Hepatocyte (in vitro differentiated cells): ENCODE results near the gene ZDHHC13. TPM values are rescaled to one million over a fixed set of nuclear protein-coding genes. Genes with fewer than 3 reads are reported as not detected.

Experiments
- DNase-seq: peaks from one replicate; pipeline ENCODE4 v3.0.0-alpha.2; 2016; ENCODE audit warnings: low spot score
- H2AFZ ChIP-seq: fragments of 200-600 bp; sonication (generic); 2 replicates; pipeline ENCODE4 v1.6.0; 2016; ENCODE audit warnings: antibody characterized with exemption, mild to moderate bottlenecking
- H3K27ac ChIP-seq: fragments of 200-600 bp; sonication (generic); 2 replicates; pipeline ENCODE4 v1.5.1; 2016; ENCODE audit warnings: mild to moderate bottlenecking
- H3K27me3 ChIP-seq: fragments of 200-600 bp; sonication (generic); 2 replicates; pipeline ENCODE4 v1.6.1; 2016
- H3K36me3 ChIP-seq: fragments of 200-600 bp; sonication (generic); replicated peaks from 2 replicates; pipeline ENCODE4 v1.5.1; 2016; ENCODE audit warnings: low read depth; ENCODE audit not compliant: insufficient read depth
- H3K4me1 ChIP-seq: fragments of 200-600 bp; sonication (generic); 2 replicates; pipeline ENCODE4 v1.5.1; 2016; ENCODE audit warnings: mild to moderate bottlenecking, moderate library complexity; ENCODE audit not compliant: insufficient read depth
- H3K4me2 ChIP-seq: fragments of 200-600 bp; sonication (generic); 2 replicates; pipeline ENCODE4 v1.6.0; 2016
- H3K4me3 ChIP-seq: fragments of 200-600 bp; sonication (generic); 2 replicates; pipeline ENCODE4 v1.5.1; 2016; ENCODE audit warnings: mild to moderate bottlenecking
- H3K79me2 ChIP-seq: fragments of 200-600 bp; sonication (generic); 2 replicates; pipeline ENCODE4 v1.6.0; 2017; ENCODE audit warnings: mild to moderate bottlenecking
- H3K9me2 ChIP-seq: fragments of 200-600 bp; sonication (generic); replicated peaks from 2 replicates; pipeline ENCODE4 v1.6.0; 2017; ENCODE audit warnings: mild to moderate bottlenecking; ENCODE audit not compliant: insufficient read depth
- H3K9me3 ChIP-seq: fragments of 200-600 bp; sonication (generic); 2 replicates; pipeline ENCODE4 v1.5.1; 2016; ENCODE audit warnings: low read depth, mild to moderate bottlenecking
- H4K20me1 ChIP-seq: fragments of 200-600 bp; sonication (generic); 2 replicates; pipeline ENCODE4 v1.6.0; 2016; ENCODE audit warnings: mild to moderate bottlenecking; ENCODE audit not compliant: insufficient read depth, poor library complexity, severe bottlenecking
- EZH2 ChIP-seq: fragments of 200-600 bp; sonication (generic); IDR thresholded peaks from 2 replicates; pipeline ENCODE4 v1.6.1; 2016; ENCODE audit warnings: antibody characterized with exemption, mild to moderate bottlenecking, borderline replicate concordance
- EZH2phosphoT487 ChIP-seq: fragments of 200-600 bp; sonication (generic); IDR thresholded peaks from one replicate; pipeline ENCODE4 v1.6.1; 2018; ENCODE audit warnings: antibody characterized with exemption, mild to moderate bottlenecking, low read depth, moderate library complexity; ENCODE audit not compliant: unreplicated experiment, severe bottlenecking
- WGBS: methylation state at CpG from one replicate; pipeline ENCODE4 v1.1.6; 2016; ENCODE audit warnings: low lambda C conversion rate; ENCODE audit errors: missing lambda C conversion rate; 5-methylcytosine and 5-hydroxymethylcytosine counted together
- polyA plus RNA-seq: library from polyadenylated mRNA; unstranded; fragments of >200 nt; fragmentation: Nextera tagmentation; extraction: Ambion mirVana; gene quantifications from 2 replicates; pipeline ENCODE4 v1.2.1, GENCODE V29; 2016
- total RNA-seq: library from RNA; depleted of rRNA; stranded (reverse); fragments of >200 nt; gene quantifications from 2 replicates; pipeline ENCODE4 v1.2.3, GENCODE V29; 2014
- TF ChIP-seq, protein P1 (sequence below): fragments of 200-600 bp; sonication (generic); IDR thresholded peaks from 2 replicates; pipeline ENCODE4 v1.5.1; 2016; ENCODE audit warnings: antibody characterized with exemption, mild to moderate bottlenecking; ENCODE audit not compliant: poor library complexity

ZDHHC13 gene
- total and polyA plus RNA-seq, 2 experiments from 2014 or later, result 14.6 to 27.1 TPM

GRCh38 chr11:19162951-19163505 is 46.1 kb downstream of the ZDHHC13 start:
- Histone ChIP-seq H3K79me2 (no peaks in the 10 kb centered on the region), H3K36me3 (no peaks in the 10 kb centered on the region), H4K20me1 (no peaks in the 10 kb centered on the region), H3K27me3 (no peaks in the 10 kb centered on the region), H3K4me3 (no peak overlapping the region), H2AFZ (no peak overlapping the region), H3K9me3 (no peaks in the 10 kb centered on the region), H3K27ac (no peak overlapping the region), H3K9me2 (no peaks in the 10 kb centered on the region), H3K4me1 (no peaks in the 10 kb centered on the region), H3K4me2 (no peak overlapping the region)
- no peak for TF ChIP-seq EZH2phosphoT487
- TF ChIP-seq EZH2, result no peak
- TF ChIP-seq, protein P1, sequence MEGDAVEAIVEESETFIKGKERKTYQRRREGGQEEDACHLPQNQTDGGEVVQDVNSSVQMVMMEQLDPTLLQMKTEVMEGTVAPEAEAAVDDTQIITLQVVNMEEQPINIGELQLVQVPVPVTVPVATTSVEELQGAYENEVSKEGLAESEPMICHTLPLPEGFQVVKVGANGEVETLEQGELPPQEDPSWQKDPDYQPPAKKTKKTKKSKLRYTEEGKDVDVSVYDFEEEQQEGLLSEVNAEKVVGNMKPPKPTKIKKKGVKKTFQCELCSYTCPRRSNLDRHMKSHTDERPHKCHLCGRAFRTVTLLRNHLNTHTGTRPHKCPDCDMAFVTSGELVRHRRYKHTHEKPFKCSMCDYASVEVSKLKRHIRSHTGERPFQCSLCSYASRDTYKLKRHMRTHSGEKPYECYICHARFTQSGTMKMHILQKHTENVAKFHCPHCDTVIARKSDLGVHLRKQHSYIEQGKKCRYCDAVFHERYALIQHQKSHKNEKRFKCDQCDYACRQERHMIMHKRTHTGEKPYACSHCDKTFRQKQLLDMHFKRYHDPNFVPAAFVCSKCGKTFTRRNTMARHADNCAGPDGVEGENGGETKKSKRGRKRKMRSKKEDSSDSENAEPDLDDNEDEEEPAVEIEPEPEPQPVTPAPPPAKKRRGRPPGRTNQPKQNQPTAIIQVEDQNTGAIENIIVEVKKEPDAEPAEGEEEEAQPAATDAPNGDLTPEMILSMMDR, result no peak
- 96% methylated on average over 1 of the region's 1 CpG for WGBS
- DNase-seq, result no peak

DNA sequence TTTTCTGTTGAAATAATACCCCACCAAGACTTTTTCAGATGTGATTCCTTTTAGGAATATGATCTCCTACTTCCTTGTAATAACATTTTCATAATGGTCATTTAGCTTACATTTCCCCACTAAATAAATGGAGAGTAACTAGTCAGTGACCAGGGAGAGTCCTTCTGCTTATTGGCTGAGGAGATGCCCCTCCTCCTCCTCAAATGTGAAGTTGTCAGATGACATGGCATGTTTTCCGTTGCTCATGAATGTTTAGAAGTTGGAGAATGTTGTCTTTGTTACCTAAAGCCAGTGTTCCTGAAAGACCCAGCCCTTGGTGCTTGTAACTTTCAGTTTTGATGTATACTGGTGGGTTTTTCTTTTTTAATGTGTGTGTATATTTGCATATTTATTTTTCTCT is 46.6 kb downstream of the ZDHHC13 start:
- Histone ChIP-seq H3K27ac (no peak overlapping the region), H2AFZ (no peak overlapping the region), H3K36me3 (no peaks in the 10 kb centered on the region), H3K4me3 (no peak overlapping the region), H3K79me2 (no peaks in the 10 kb centered on the region), H3K9me2 (no peaks in the 10 kb centered on the region), H3K9me3 (no peaks in the 10 kb centered on the region), H3K4me2 (no peak overlapping the region), H3K27me3 (no peaks in the 10 kb centered on the region), H4K20me1 (no peaks in the 10 kb centered on the region), H3K4me1 (no peaks in the 10 kb centered on the region)
- 79% methylated on average over 1 of the region's 1 CpG for WGBS
- DNase-seq, result no peak
- TF ChIP-seq EZH2phosphoT487, result no peak
- TF ChIP-seq, protein P1, result no peak

DNA sequence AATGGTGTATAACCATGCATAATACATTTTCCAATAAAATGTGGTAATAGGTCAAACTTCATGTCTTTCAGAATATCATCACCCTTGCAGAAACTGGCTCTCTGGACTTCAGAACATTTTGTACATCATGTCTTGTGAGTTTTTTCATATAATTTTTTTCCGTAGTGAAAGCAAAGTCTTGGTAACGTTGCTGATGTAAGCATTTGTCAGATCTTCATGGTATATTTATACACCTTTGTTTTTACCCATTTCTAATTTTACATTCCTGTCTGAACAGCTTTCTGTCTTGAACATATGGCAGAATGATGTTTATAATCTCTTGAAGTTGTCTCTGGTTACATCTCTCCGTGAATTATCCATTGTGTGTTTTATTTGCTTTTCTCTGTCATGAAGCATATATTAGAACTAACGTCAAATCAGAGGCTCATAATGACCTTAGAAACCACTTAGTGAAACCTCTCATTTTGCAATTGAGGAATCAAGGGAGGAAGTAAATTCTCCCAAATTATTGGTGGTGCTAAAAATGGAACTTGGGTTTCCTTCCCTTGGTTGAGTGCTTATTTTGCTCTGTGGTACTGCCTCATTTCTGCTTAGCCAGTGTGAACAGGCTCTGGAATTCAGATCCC is 47.4 kb downstream of the ZDHHC13 start:
- 83% methylated on average over 4 of the region's 4 CpGs for WGBS
- H4K20me1 ChIP-seq, result no peaks in the 10 kb centered on the region
- no peaks in the 10 kb centered on the region for H3K9me3 ChIP-seq
- no peak for DNase-seq
- H3K79me2 ChIP-seq, result no peaks in the 10 kb centered on the region
- no peaks in the 10 kb centered on the region for H3K36me3 ChIP-seq
- no peaks in the 10 kb centered on the region for H3K27me3 ChIP-seq
- H3K9me2 ChIP-seq, result no peaks in the 10 kb centered on the region
- H3K4me1 ChIP-seq, result no peaks in the 10 kb centered on the region
- H2AFZ ChIP-seq, result no peak overlapping the region
- TF ChIP-seq EZH2, result no peak
- TF ChIP-seq EZH2phosphoT487, result no peak
- TF ChIP-seq, protein P1, result no peak
- H3K4me2 ChIP-seq, result no peak overlapping the region
- no peak overlapping the region for H3K27ac ChIP-seq
- H3K4me3 ChIP-seq, result no peak overlapping the region

GRCh38 chr11:19164881-19165280 is 47.9 kb downstream of the ZDHHC13 start:
- H3K27ac ChIP-seq, result no peak overlapping the region
- H2AFZ ChIP-seq, result no peak overlapping the region
- no peak for DNase-seq
- H3K9me2 ChIP-seq, result no peaks in the 10 kb centered on the region
- no peak overlapping the region for H3K4me3 ChIP-seq
- H4K20me1 ChIP-seq, result no peaks in the 10 kb centered on the region
- H3K27me3 ChIP-seq, result no peaks in the 10 kb centered on the region
- no peaks in the 10 kb centered on the region for H3K4me1 ChIP-seq
- no peak for TF ChIP-seq EZH2phosphoT487
- TF ChIP-seq EZH2, result no peak
- TF ChIP-seq, protein P1, result no peak
- no peaks in the 10 kb centered on the region for H3K79me2 ChIP-seq
- 85% methylated on average over 2 of the region's 2 CpGs for WGBS
- H3K36me3 ChIP-seq, result no peaks in the 10 kb centered on the region
- H3K9me3 ChIP-seq, result no peaks in the 10 kb centered on the region
- no peak overlapping the region for H3K4me2 ChIP-seq
